Measurements from ENCODE around the gene TRMT61A. TPM values are rescaled to one million over a fixed set of nuclear protein-coding genes. Genes with fewer than 3 reads are reported as not detected.

Gene TRMT61A
- total and polyA plus RNA-seq, 2 of the 4 experiments (the other 2 are of a cell fraction) = 5.7 to 16.2 TPM

DNA sequence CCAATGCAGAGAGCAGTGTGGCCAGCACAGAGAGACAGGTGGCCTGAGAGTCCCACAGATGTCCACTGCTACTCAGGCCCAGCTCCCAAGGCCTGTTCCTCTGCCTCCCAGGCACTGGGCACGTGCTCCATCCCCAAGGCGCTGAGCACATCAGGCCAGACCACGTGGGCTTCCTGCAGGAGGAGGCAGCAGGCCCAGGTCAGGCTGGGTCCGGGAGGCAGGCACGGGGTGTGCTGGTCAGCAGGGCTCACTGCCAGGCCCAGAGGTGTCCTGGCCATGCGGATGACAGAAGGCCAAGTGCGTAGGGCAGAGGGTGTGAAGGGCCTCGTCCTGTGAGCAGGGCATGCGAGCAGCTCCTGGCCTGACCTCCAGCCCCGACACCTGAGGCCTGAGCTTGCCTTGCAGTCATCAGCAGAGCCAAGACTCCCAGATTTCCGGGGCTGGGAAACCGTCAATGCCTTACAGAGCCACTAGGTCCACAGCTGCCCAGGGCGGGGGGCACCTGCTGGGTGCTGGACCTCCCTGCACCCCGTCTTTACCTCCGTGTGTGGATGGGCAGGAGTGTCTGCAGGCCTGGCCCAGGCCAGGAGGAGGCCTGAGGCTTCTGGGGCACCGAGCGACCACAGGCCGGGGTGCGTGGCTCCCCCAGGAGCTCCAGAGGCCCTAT, 14.9 kb downstream of the TRMT61A start (continued):
- TF ChIP-seq CTCF (conservative IDR thresholded peaks at IDR 0.05; ENCODE audit: low read depth, low read length) (no peak), SMC3 (IDR thresholded peaks at IDR 0.05; ENCODE audit: low read depth, low read length) (no peak), CHD1 (IDR thresholded peaks at IDR 0.05; ENCODE audit: low read depth, low read length) (no peak), MXI1 (IDR thresholded peaks at IDR 0.05; ENCODE audit: borderline replicate concordance, low read depth, low read length) (no peak), FOS (IDR thresholded peaks at IDR 0.05; ENCODE audit: low read depth, low read length) (no peak), CEBPB (IDR thresholded peaks at IDR 0.05; ENCODE audit: low read depth, low read length) (no peak)
